ENCODE data around the gene SMOC2. TPM values are rescaled to one million over a fixed set of nuclear protein-coding genes. Genes with fewer than 3 reads are reported as not detected.

SMOC2 gene
- total and polyA plus RNA-seq, 2 donors, result 5.4 to 6.5 TPM

DNA sequence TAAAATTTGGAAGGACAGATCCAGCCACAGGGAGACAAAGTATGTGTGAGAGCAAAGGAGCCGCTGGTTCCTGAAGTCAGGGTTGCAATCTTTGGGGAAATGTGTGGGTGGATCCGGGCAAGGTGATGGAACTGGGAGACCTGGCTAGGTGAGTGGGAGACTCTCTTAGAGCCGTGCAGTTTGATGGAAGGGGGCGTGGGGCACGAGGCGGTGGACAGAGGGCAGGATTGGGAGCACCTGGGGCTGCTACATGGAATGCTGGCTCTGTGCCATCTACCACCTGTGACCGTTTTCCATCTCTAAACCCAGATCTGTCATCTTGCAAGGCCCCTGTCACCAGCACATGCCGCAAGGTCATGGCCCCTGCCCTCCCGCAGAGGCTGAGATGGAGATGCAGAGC lies 268.4 kb downstream of the SMOC2 start:
- no peak overlapping the region for H3K4me3 ChIP-seq (ENCODE audit: low read length in 2 of 2)
- peaks cover 0 to 16% of the 10 kb centered on the region in 2 donors for H3K9me3 ChIP-seq (ENCODE audit: control insufficient read depth in 2 of 2, insufficient read depth in 1 of 2, low read length in 1 of 2)
- H3K4me1 ChIP-seq (ENCODE audit: control insufficient read depth in 2 of 2, insufficient read depth in 2 of 2, low read length in 2 of 2), result no peaks in the 10 kb centered on the region
- H3K27me3 ChIP-seq (ENCODE audit: control insufficient read depth in 2 of 2, insufficient read depth in 1 of 2, low read length in 1 of 2), result no peaks in the 10 kb centered on the region
- 79% methylated on average over 9 of the region's 9 CpGs for WGBS
- no peak overlapping the region for H3K27ac ChIP-seq (ENCODE audit: low read depth in 1 of 2, low read length in 1 of 2)
- no peaks in the 10 kb centered on the region for H3K36me3 ChIP-seq (ENCODE audit: control insufficient read depth in 2 of 2, insufficient read depth in 2 of 2, low read length in 1 of 2)
- no peak for DNase-seq (ENCODE audit: low read depth in 6 of 9, low spot score in 9 of 9)

DNA sequence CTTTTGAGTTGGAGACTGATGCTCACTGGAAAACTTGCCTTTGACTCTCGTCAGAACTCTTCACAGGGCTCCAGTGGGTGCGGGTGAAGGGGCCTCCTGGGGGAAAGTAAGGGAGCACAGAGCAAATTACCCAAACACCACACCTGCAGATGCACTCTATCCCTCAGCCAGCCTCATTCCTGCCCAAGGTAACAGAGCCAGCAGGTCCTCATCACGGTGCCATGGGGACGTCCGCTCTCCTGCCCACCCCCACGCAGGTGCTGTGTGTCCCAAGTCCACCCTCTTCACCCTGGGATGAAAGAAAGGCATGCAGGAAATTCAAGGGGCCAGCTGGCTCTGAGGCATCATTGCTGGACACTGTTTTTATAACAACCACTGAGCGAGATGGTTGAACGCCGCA lies 269.0 kb downstream of the SMOC2 start:
- Histone ChIP-seq H3K4me1 (ENCODE audit: control insufficient read depth in 2 of 2, insufficient read depth in 2 of 2, low read length in 2 of 2) (no peaks in the 10 kb centered on the region), H3K27ac (ENCODE audit: low read depth in 1 of 2, low read length in 1 of 2) (no peak overlapping the region), H3K27me3 (ENCODE audit: control insufficient read depth in 2 of 2, insufficient read depth in 1 of 2, low read length in 1 of 2) (no peaks in the 10 kb centered on the region), H3K9me3 (ENCODE audit: control insufficient read depth in 2 of 2, insufficient read depth in 1 of 2, low read length in 1 of 2) (peaks cover 0 to 16% of the 10 kb centered on the region in 2 donors), H3K36me3 (ENCODE audit: control insufficient read depth in 2 of 2, insufficient read depth in 2 of 2, low read length in 1 of 2) (no peaks in the 10 kb centered on the region), H3K4me3 (ENCODE audit: low read length in 2 of 2) (no peak overlapping the region)
- WGBS, result 91% methylated on average over 9 of the region's 9 CpGs
- no peak for DNase-seq (ENCODE audit: low read depth in 6 of 9, low spot score in 9 of 9)

DNA sequence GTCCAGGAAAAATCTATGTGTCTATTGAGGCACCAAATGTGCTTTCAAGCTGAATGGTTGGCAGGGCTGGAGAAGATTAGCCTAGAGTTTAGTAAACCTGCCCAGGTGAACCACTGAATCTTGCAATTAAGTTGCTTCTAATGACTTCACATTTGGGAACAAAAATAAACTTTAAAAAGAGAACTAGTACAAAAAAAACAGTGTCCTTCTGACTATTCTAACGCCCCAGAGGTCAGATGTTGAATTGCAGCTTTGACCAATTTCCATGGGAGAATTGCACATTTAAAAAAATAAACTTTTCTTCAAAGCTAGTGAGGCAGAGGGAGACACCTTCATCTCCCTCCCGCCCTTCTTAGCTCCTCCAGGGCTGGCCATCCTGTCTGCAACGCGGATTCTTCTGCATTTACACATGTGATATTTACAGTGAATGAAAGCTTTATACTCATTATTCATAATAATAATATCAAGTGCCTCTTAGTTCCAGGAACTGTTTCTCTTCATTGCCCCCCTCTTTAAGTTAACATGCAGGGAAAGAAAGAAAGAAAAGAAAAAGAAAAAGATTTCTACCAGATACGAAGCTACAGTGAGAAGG lies 270.2 kb downstream of the SMOC2 start:
- Histone ChIP-seq H3K36me3 (ENCODE audit: control insufficient read depth in 2 of 2, insufficient read depth in 2 of 2, low read length in 1 of 2) (no peaks in the 10 kb centered on the region), H3K4me3 (ENCODE audit: low read length in 2 of 2) (no peak overlapping the region), H3K27me3 (ENCODE audit: control insufficient read depth in 2 of 2, insufficient read depth in 1 of 2, low read length in 1 of 2) (no peaks in the 10 kb centered on the region), H3K9me3 (ENCODE audit: control insufficient read depth in 2 of 2, insufficient read depth in 1 of 2, low read length in 1 of 2) (peaks cover 0 to 13% of the 10 kb centered on the region in 2 donors), H3K27ac (ENCODE audit: low read depth in 1 of 2, low read length in 1 of 2) (no peak overlapping the region), H3K4me1 (ENCODE audit: control insufficient read depth in 2 of 2, insufficient read depth in 2 of 2, low read length in 2 of 2) (no peaks in the 10 kb centered on the region)
- no peak for DNase-seq (ENCODE audit: low read depth in 6 of 9, low spot score in 9 of 9)
- 60% methylated on average over 5 of the region's 5 CpGs for WGBS

- peaks cover 0 to 18% of the 10 kb centered on the region in 2 donors for H3K9me3 ChIP-seq (ENCODE audit: control insufficient read depth in 2 of 2, insufficient read depth in 1 of 2, low read length in 1 of 2)
- no peak overlapping the region for H3K27ac ChIP-seq (ENCODE audit: low read depth in 1 of 2, low read length in 1 of 2)
- H3K36me3 ChIP-seq (ENCODE audit: control insufficient read depth in 2 of 2, insufficient read depth in 2 of 2, low read length in 1 of 2), result no peaks in the 10 kb centered on the region
- H3K4me3 ChIP-seq (ENCODE audit: low read length in 2 of 2), result no peak overlapping the region
- H3K4me1 ChIP-seq (ENCODE audit: control insufficient read depth in 2 of 2, insufficient read depth in 2 of 2, low read length in 2 of 2), result no peaks in the 10 kb centered on the region
- whole genome bisulfite sequencing, result 97% methylated on average over 11 of the region's 11 CpGs
- no peak for DNase-seq (ENCODE audit: low read depth in 6 of 9, low spot score in 9 of 9)
- H3K27me3 ChIP-seq (ENCODE audit: control insufficient read depth in 2 of 2, insufficient read depth in 1 of 2, low read length in 1 of 2), result no peaks in the 10 kb centered on the region
Measured at GRCh38 chr6:168711666-168712300, 270.8 kb downstream of the SMOC2 start.

GRCh38 chr6:168712993-168713392 lies 272.0 kb downstream of the SMOC2 start:
- H3K9me3 ChIP-seq (ENCODE audit: control insufficient read depth in 2 of 2, insufficient read depth in 1 of 2, low read length in 1 of 2), result peaks cover 1 to 23% of the 10 kb centered on the region in 2 donors
- no peaks in the 10 kb centered on the region for H3K27me3 ChIP-seq (ENCODE audit: control insufficient read depth in 2 of 2, insufficient read depth in 1 of 2, low read length in 1 of 2)
- WGBS, result 83% methylated on average over 5 of the region's 5 CpGs
- H3K27ac ChIP-seq (ENCODE audit: low read depth in 1 of 2, low read length in 1 of 2), result no peak overlapping the region
- H3K4me3 ChIP-seq (ENCODE audit: low read length in 2 of 2), result no peak overlapping the region
- H3K4me1 ChIP-seq (ENCODE audit: control insufficient read depth in 2 of 2, insufficient read depth in 2 of 2, low read length in 2 of 2), result no peaks in the 10 kb centered on the region
- no peak for DNase-seq (ENCODE audit: low read depth in 6 of 9, low spot score in 9 of 9)
- H3K36me3 ChIP-seq (ENCODE audit: control insufficient read depth in 2 of 2, insufficient read depth in 2 of 2, low read length in 1 of 2), result no peaks in the 10 kb centered on the region

GRCh38 chr6:168713839-168714238 lies 272.9 kb downstream of the SMOC2 start:
- Histone ChIP-seq H3K36me3 (ENCODE audit: control insufficient read depth in 2 of 2, insufficient read depth in 2 of 2, low read length in 1 of 2) (no peaks in the 10 kb centered on the region), H3K27ac (ENCODE audit: low read depth in 1 of 2, low read length in 1 of 2) (no peak overlapping the region), H3K4me3 (ENCODE audit: low read length in 2 of 2) (no peak overlapping the region), H3K9me3 (ENCODE audit: control insufficient read depth in 2 of 2, insufficient read depth in 1 of 2, low read length in 1 of 2) (peaks cover 1 to 27% of the 10 kb centered on the region in 2 donors), H3K4me1 (ENCODE audit: control insufficient read depth in 2 of 2, insufficient read depth in 2 of 2, low read length in 2 of 2) (no peaks in the 10 kb centered on the region), H3K27me3 (ENCODE audit: control insufficient read depth in 2 of 2, insufficient read depth in 1 of 2, low read length in 1 of 2) (no peaks in the 10 kb centered on the region)
- DNase-seq (ENCODE audit: low read depth in 6 of 9, low spot score in 9 of 9), result no peak
- WGBS, result 88% methylated on average over 3 of the region's 3 CpGs

DNA sequence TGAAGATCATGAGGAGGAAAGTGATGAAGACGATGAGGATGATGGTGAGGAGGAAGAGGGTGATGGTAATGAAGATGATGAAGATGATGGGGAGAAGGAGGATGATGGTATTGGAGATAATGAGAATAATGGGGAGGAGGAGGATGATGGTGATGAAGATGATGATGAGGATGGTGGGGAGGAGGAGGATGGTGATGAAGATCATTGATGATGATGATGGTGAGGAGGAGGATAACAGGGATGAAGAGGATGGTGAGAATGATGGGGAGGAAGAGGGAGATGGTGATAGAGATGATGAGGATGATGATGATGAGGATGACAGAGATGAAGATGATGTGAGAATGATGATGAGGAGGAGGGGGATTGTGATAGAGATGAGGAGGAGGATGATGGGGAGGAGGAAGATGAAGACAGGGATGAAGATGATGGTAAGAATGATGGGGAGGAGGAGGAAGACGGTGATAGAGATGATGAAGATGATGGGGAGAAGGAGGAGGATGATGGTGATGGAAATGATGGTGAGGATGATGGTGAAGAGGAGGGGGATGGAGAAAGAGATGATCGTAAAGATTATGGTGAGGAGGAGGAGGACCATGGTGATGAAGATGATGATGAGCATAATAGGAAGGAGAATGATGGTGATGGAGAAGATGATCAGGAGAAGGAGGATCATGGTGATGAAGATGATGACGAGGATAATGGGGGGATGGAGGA lies 273.7 kb downstream of the SMOC2 start:
- Histone ChIP-seq H3K4me1 (ENCODE audit: control insufficient read depth in 2 of 2, insufficient read depth in 2 of 2, low read length in 2 of 2) (no peaks in the 10 kb centered on the region), H3K36me3 (ENCODE audit: control insufficient read depth in 2 of 2, insufficient read depth in 2 of 2, low read length in 1 of 2) (no peaks in the 10 kb centered on the region), H3K27me3 (ENCODE audit: control insufficient read depth in 2 of 2, insufficient read depth in 1 of 2, low read length in 1 of 2) (no peaks in the 10 kb centered on the region), H3K27ac (ENCODE audit: low read depth in 1 of 2, low read length in 1 of 2) (no peak overlapping the region), H3K9me3 (ENCODE audit: control insufficient read depth in 2 of 2, insufficient read depth in 1 of 2, low read length in 1 of 2) (peaks cover 1 to 31% of the 10 kb centered on the region in 2 donors), H3K4me3 (ENCODE audit: low read length in 2 of 2) (no peak overlapping the region)
- DNase-seq (ENCODE audit: low read depth in 6 of 9, low spot score in 9 of 9), result no peak
- 95% methylated on average over 4 of the region's 4 CpGs for WGBS

- WGBS, result 92% methylated on average over 11 of the region's 11 CpGs
- H3K4me3 ChIP-seq (ENCODE audit: low read length in 2 of 2), result no peak overlapping the region
- H3K27me3 ChIP-seq (ENCODE audit: control insufficient read depth in 2 of 2, insufficient read depth in 1 of 2, low read length in 1 of 2), result no peaks in the 10 kb centered on the region
- H3K27ac ChIP-seq (ENCODE audit: low read depth in 1 of 2, low read length in 1 of 2), result no peak overlapping the region
- DNase-seq (ENCODE audit: low read depth in 6 of 9, low spot score in 9 of 9), result no peak
- H3K36me3 ChIP-seq (ENCODE audit: control insufficient read depth in 2 of 2, insufficient read depth in 2 of 2, low read length in 1 of 2), result no peaks in the 10 kb centered on the region
- H3K4me1 ChIP-seq (ENCODE audit: control insufficient read depth in 2 of 2, insufficient read depth in 2 of 2, low read length in 2 of 2), result no peaks in the 10 kb centered on the region
- peaks cover 1 to 38% of the 10 kb centered on the region in 2 donors for H3K9me3 ChIP-seq (ENCODE audit: control insufficient read depth in 2 of 2, insufficient read depth in 1 of 2, low read length in 1 of 2)
Measured at GRCh38 chr6:168715643-168716481, 274.9 kb downstream of the SMOC2 start.

All from thymus (tissue), 11 donors.